EH (cell line): ENCODE results near the gene PHF21B.
"Not testable (repeated sequence)": the region's sequence is repeated elsewhere in the genome, so short reads cannot be mapped to it uniquely, and the experiment has no call there.

ENCODE experiments used
- DNase-seq: peaks from one replicate; pipeline ENCODE4 v3.0.0-alpha.2; 2015; ENCODE audit warnings: low read depth

Gene PHF21B

GRCh38 chr22:44988671-44989070, 21.1 kb downstream of the PHF21B start:
- DNase-seq = peak; percentile 12

GRCh38 chr22:44986926-44987325, 22.9 kb downstream of the PHF21B start:
- DNase-seq = no peak

- no peak for DNase-seq
Observed at GRCh38 chr22:44985906-44986527, 23.8 kb downstream of the PHF21B start.

DNA sequence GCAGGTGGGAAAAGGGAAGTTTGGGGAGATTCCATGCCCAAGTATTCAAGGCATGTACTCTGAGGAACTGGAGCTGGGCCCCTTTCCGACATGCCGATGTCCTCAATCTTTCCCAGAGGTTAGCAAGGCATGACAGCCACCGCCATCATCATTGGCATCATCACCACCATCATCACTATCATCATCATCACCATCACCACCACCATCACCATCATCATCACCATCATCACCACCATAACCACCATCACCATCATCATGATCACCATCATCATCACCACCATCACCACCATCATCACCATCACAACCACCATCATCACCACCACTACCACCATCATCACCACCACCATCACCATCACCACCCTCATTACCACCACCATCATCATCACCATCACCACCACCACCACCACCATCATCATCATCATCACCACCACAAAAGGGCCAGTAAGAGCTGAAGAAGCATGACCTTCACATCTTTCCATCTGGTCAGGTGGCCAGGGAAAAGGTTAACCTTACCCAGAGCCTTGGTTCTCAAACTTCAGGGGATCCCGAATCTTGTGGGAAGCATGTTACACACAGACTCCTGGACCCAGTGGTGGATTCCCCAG, 25.8 kb downstream of the PHF21B start:
- no peak for DNase-seq

DNA sequence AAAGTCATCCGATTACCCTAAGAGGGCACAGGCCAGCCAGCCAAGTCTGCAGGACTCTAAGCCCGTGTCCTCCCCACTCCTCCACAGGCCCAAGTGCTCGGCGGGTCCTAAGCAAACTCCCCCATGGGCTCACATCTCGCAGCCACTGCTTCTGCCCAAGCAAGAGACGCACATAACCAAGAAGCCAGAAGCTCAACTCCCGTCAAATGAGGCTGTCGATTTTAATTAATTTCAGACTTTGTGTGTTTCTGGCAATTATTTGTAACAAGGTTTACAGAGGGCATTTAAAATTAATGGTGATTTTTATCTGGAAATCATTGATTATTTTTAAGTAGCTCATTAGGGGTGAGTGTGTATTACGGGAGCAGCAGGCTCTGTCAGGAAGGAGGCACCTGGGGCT, 27.4 kb downstream of the PHF21B start:
- DNase-seq = no peak

- no peak for DNase-seq
Observed at GRCh38 chr22:44981857-44982256, 27.9 kb downstream of the PHF21B start.

DNA sequence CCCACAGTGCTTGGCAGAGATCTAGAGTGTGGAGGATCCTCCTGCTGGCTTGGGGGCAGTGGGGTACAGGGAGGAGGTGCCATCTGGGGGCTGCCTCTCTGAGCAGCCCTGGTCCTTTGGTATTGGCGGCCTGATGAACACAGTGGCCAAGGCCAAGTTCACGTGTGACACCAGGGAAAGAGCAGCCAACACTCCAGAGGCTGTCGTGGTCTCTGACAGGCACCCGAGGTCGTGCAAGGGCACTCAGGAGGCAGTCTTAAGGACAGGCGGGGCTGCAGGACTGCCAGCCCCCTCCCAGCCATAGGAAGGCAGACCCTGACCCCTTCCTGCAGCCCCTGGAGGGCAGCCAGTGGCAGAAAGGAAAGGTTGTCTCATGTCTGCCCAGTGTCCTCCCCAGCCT, 30.7 kb downstream of the PHF21B start:
- DNase-seq = no peak

DNA sequence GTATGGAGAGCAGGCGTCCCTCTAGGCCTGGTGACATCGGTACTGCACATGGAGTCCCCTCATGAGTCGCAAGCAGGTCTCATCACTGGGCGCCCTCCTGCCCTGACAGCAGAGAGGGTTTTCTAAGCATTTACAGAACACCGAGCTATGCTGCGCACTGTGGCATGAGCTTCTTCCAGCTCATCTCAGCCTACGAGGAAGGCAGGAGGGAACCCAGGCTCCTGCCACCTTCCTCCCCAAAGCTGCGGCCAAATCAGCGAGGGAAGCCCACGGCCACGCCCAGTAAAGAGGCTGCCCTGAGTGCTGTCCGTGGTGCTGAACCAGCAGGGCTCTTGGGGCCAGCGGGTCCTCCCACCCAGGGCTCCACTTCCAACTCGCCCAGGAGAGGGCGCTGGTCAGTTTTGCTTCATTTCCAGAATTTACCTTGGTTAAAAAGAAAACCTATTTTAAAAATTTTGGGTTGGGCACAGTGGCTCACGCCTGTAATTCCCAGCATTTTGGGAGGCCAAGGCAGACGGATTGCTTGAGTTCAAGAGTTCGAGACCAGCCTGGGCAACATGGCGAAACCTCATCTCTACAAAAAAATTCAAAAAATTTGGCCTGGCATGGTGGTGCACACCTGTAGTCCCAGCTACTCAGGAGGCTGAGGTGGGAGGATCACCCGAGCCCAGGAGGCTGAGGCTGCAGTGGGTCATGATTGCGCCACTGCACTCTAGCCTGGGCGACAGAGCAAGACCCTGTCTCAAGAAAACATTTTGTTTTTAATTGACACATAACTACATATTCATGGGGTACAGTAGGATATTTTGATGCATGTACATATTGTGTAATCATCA, 34.2 kb downstream of the PHF21B start:
- peak; percentile 82 for DNase-seq

- no peak for DNase-seq
Observed at GRCh38 chr22:44974454-44974853, 35.4 kb downstream of the PHF21B start.

GRCh38 chr22:44973829-44974228, 36.0 kb downstream of the PHF21B start:
- no peak for DNase-seq

GRCh38 chr22:44972363-44973083, 37.3 kb downstream of the PHF21B start:
- DNase-seq = no peak

DNA sequence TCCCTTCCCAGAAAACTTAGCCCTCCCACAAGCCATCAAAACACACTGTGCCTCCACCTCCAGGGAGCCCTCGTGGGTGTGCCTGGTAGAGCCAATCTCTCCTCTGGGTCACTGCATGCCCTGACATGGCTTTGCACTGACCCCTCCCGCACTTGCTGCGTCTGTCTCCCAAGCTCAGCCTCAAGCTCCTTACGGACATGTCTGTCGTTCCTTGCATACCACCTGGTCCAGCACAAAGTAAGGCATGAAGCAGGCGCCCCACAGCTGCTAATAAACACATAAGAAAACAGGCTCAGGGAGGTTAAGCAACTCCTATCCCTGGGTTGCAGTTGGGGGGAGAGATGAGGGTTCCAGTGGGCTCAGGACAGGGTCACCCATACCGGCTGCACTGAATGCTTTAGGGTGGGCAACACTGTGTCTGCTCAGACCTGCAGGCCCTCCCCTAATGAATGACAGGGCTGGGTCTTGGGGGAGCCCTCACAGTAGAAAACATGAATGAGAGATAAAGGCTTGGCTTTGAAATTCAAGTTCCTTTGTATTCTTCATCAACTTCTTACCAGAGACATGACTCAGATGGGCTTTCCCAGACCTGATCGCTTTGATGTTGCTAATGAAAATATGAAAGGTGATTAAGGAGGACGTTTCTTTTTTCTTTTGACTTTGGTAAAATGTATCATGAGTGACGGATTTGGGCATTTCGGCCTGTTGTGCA, 38.0 kb downstream of the PHF21B start:
- no peak for DNase-seq

GRCh38 chr22:44970291-44970690, 39.5 kb downstream of the PHF21B start:
- no peak for DNase-seq

- DNase-seq = no peak
Observed at GRCh38 chr22:44969817-44970216, 40.0 kb downstream of the PHF21B start.

DNA sequence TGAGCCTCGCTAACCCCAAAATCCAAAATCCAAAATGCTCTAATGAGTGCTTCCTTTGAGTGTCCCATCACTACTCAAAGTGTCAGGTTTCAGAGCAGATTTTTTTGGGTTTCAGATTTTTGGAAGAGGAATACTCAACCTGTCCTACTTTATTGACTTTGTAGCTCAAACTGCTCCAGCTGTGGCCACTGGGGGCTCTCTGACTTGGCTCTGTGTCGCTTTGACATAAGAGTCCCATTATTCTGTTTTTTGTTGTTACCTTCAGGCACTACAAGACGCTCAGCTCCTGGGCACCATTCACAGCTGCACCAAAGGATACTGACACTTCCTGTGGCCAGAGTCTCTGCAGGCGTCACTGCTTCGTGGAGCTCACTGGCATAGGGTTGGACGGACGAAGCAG, 41.1 kb downstream of the PHF21B start:
- no peak for DNase-seq

DNA sequence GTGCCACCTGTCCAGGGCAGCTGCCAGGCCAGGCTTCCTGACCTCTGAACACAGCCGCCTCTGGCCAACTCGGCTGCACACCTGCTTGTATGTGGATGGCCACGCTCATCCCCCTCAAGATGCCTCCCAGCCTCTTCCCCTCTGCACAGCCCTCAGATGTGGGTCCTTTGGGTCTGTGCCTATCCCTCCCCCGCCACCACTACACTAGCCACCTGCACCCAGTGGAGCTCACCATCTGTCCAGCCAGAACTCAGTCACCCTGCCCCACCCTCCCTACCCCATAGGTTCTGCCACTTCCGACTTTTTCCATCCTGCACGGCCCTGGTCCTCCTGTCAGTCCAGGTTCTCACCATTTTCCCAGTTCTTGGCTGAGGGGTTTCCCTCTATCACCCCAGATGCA, 44.6 kb downstream of the PHF21B start:
- DNase-seq = no peak

DNA sequence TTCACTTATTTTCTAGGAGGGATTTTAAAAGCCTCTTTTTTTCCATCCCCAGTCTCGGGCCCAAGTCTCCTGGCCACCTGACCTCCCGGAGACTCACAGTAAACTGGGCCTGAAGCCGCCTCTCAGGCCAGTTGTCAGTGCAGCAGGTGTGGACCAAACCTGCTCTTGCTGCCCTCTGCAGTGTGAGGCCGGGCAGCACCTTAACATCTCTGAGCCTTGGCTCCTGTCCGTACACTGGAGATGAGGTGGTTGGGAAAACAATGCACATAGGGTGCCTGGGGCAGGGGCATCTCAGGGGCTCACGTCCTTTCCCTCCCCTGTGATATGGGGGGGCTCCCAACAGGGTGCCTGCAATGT, 45.1 kb downstream of the PHF21B start:
- no peak for DNase-seq

GRCh38 chr22:44963832-44964721, 45.7 kb downstream of the PHF21B start:
- DNase-seq = no peak

- DNase-seq = no peak
Observed at GRCh38 chr22:44962741-44963454, 46.9 kb downstream of the PHF21B start.

DNA sequence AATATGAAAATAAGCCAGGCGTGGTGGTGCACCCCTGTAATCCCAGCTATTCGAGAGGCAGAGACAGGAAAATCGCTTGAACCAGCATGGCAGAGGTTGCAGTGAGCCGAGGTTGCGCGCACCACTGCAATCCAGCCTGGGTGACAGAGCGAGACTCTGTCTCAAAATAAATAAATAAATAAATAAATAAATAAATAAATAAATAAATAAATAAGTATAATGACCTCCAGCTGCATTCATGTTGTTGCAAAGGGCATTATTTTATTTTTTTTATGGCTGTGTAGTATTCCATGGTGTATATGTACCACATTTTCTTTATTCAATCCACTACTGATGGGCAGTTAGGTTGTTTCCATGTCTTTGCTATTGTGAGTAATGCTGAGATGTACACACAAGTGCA, 48.1 kb downstream of the PHF21B start:
- not testable (repeated sequence) for DNase-seq
